Uterus (tissue), 4 donors: ENCODE results near the gene ZPLD1. TPM values are rescaled to one million over a fixed set of nuclear protein-coding genes. Genes with fewer than 3 reads are reported as not detected.

Source experiments
- DNase-seq, 2 donors: peaks; one replicate each; pipeline ENCODE4 v3.0.0-alpha.2; 2019 to 2020
- H3K27ac ChIP-seq, 2 donors: fragments of 200-600 bp; sonication (generic); 1 replicate in 1 of 2; 2 replicates in 1 of 2; pipeline ENCODE4 v1.5.1; 2016 to 2018
- H3K27me3 ChIP-seq, 2 donors: fragments of 200-600 bp; sonication (generic); one replicate each; pipeline ENCODE4 v1.5.1; 2018 to 2019; ENCODE audit warnings: control low read depth in 1 of 2
- H3K36me3 ChIP-seq, 2 donors: fragments of 200-600 bp; sonication (generic); one replicate each; pipeline ENCODE4 v1.5.1; 2019; ENCODE audit warnings: control low read depth in 1 of 2
- H3K4me1 ChIP-seq, 2 donors: fragments of 200-600 bp; sonication (generic); one replicate each; pipeline ENCODE4 v1.5.1; 2018 to 2019; ENCODE audit warnings: control low read depth in 1 of 2
- H3K4me3 ChIP-seq, 2 donors: fragments of 200-600 bp; sonication (generic); 1 replicate in 1 of 2; 2 replicates in 1 of 2; pipeline ENCODE4 v1.5.1; 2018 to 2019; ENCODE audit warnings: mild to moderate bottlenecking in 1 of 2
- H3K9me3 ChIP-seq, 2 donors: fragments of 200-600 bp; sonication (generic); one replicate each; pipeline ENCODE4 v1.5.1; 2019; ENCODE audit warnings: control low read depth in 1 of 2
- CTCF ChIP-seq, 4 experiments: fragments of 200-600 bp in 2 of 4; fragments of 450-650 bp in 2 of 4; sonication (generic) in 2 of 4; IDR thresholded peaks; one replicate each; pipeline ENCODE4 v1.5.1; 2016 to 2019; ENCODE audit warnings: antibody characterized with exemption in 4 of 4, mild to moderate bottlenecking in 2 of 4, moderate library complexity in 1 of 4
- POLR2A ChIP-seq, 2 donors: fragments of 450-650 bp; IDR thresholded peaks; one replicate each; pipeline ENCODE4 v1.6.1; 2016; ENCODE audit warnings: antibody characterized with exemption in 2 of 2, mild to moderate bottlenecking in 1 of 2, moderate library complexity in 1 of 2
- intact Hi-C: fragments of 100-400 bp; cut with DNase I; formaldehyde crosslinking; loops from one replicate; pipeline ENCODE4 v1.15.1; 2023; ENCODE audit warnings: low total_unique reads
- total RNA-seq, 4 donors: library from RNA; depleted of rRNA in 3 of 4; stranded (reverse); fragments of >200 nt in 3 of 4; gene quantifications; one replicate each; pipeline versions ENCODE4 v1.1.0 to v1.2.4, GENCODE V29; 2014 to 2023
- donor health status: DM: yes; HTN: yes; CAD: no.

The ZPLD1 gene
- total RNA-seq, 4 donors from 2014 or later: 0.07 TPM; not detected in 3

DNA sequence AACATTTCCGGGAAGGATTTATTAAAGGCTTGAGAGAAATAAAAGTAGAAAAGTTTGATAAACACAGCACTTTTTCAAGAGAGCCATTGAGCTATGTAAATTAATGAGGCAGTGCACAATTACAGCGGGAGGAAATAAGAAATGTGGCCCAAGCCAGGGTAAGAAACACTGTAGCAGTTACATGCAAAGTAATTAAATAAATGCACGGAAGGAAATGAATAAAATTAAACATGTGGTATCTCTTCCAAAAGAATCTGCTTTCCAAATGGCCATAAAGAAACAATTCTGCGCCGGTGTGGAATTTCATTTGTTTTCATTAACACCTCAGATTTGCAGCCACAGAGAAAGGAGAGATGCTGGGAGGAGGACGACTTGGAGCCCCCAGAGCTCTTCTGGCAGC is 35.3 kb downstream of the ZPLD1 start:
- no peak overlapping the region for H3K4me3 ChIP-seq
- no peaks in the 10 kb centered on the region for H3K27me3 ChIP-seq
- TF ChIP-seq POLR2A (IDR thresholded peaks at IDR 0.05): no peak
- TF ChIP-seq CTCF (IDR thresholded peaks at IDR 0.05): no peak
- no peaks in the 10 kb centered on the region for H3K36me3 ChIP-seq
- intact Hi-C loops: no loop called here
- H3K27ac ChIP-seq: no peak overlapping the region
- no peaks in the 10 kb centered on the region for H3K9me3 ChIP-seq
- H3K4me1 ChIP-seq: no peaks in the 10 kb centered on the region
- no peak for DNase-seq

GRCh38 chr3:102471001-102471400 is 36.2 kb downstream of the ZPLD1 start:
- TF ChIP-seq CTCF (IDR thresholded peaks at IDR 0.05): no peak
- no peak for TF ChIP-seq POLR2A (IDR thresholded peaks at IDR 0.05)

GRCh38 chr3:102471491-102471890 is 36.7 kb downstream of the ZPLD1 start:
- Histone ChIP-seq H3K4me1 (no peaks in the 10 kb centered on the region), H3K4me3 (no peak overlapping the region), H3K27ac (no peak overlapping the region), H3K9me3 (no peaks in the 10 kb centered on the region), H3K36me3 (no peaks in the 10 kb centered on the region), H3K27me3 (no peaks in the 10 kb centered on the region)
- TF ChIP-seq CTCF (IDR thresholded peaks at IDR 0.05) (no peak), POLR2A (IDR thresholded peaks at IDR 0.05) (no peak)
- DNase-seq: no peak
- intact Hi-C loops: no loop called here

More at GRCh38 chr3:102471001-102471400, 36.2 kb downstream of the ZPLD1 start:
- intact Hi-C loops: no loop called here
- Histone ChIP-seq H3K27me3 (no peaks in the 10 kb centered on the region), H3K36me3 (no peaks in the 10 kb centered on the region), H3K4me1 (no peaks in the 10 kb centered on the region), H3K4me3 (no peak overlapping the region), H3K9me3 (no peaks in the 10 kb centered on the region), H3K27ac (no peak overlapping the region)
- DNase-seq: no peak

DNA sequence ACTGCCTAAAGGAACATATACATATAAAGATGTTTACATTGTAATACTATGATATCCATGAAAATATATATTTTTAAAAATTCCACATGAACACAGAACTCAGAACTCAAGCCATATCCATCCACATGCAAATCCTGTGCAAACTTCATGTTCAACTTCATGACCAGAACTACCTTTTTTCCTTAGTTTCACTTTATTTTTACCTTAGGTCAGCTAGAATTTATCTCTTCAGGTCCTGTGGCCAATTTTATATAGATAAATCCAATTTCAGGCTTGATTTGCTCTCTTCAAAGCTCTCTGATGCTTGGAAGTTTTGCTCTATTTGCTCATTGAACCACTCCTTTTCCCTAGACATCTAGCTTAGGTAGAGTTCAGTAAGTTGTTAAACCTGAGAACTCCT is 38.8 kb downstream of the ZPLD1 start:
- H3K27ac ChIP-seq: no peak overlapping the region
- H3K4me3 ChIP-seq: no peak overlapping the region
- intact Hi-C loops: no loop called here
- H3K36me3 ChIP-seq: no peaks in the 10 kb centered on the region
- TF ChIP-seq POLR2A (IDR thresholded peaks at IDR 0.05): no peak
- TF ChIP-seq CTCF (IDR thresholded peaks at IDR 0.05): no peak
- H3K9me3 ChIP-seq: no peaks in the 10 kb centered on the region
- no peaks in the 10 kb centered on the region for H3K27me3 ChIP-seq
- H3K4me1 ChIP-seq: no peaks in the 10 kb centered on the region
- DNase-seq: no peak

GRCh38 chr3:102474207-102474606 is 39.4 kb downstream of the ZPLD1 start:
- intact Hi-C loops: no loop called here
- Histone ChIP-seq H3K4me3 (no peak overlapping the region), H3K27me3 (no peaks in the 10 kb centered on the region), H3K9me3 (no peaks in the 10 kb centered on the region), H3K4me1 (no peaks in the 10 kb centered on the region), H3K27ac (no peak overlapping the region), H3K36me3 (no peaks in the 10 kb centered on the region)
- TF ChIP-seq POLR2A (IDR thresholded peaks at IDR 0.05) (no peak), CTCF (IDR thresholded peaks at IDR 0.05) (no peak)
- no peak for DNase-seq
